Ovary (tissue), 9 donors: ENCODE results near the gene IGF1R. TPM values are rescaled to one million over a fixed set of nuclear protein-coding genes. Genes with fewer than 3 reads are reported as not detected.

Source experiments
- DNase-seq, 5 donors: peaks; one replicate each; pipeline ENCODE4 v3.0.0-alpha.2; 2019 to 2020
- H3K27ac ChIP-seq, 2 donors: fragments of 200-600 bp; one replicate each; pipeline versions ENCODE4 v1.5.1 to v1.8.0; 2019 to 2022
- H3K27me3 ChIP-seq: fragments of 200-600 bp; one replicate; pipeline ENCODE4 v1.8.0; 2022
- H3K36me3 ChIP-seq: fragments of 200-600 bp; sonication (generic); one replicate; pipeline ENCODE4 v1.5.1; 2019
- H3K4me1 ChIP-seq: one replicate; pipeline ENCODE4 v1.8.1; 2013; ENCODE audit warnings: mild to moderate bottlenecking, moderate library complexity; ENCODE audit not compliant: insufficient read depth
- H3K4me3 ChIP-seq: fragments of 200-600 bp; sonication (generic); one replicate; pipeline ENCODE4 v1.5.1; 2017
- H3K9me3 ChIP-seq, 2 donors: fragments of 200-600 bp in 1 of 2; sonication (generic) in 1 of 2; one replicate each; pipeline versions ENCODE4 v1.5.1 to v1.8.1; 2013 to 2019; ENCODE audit warnings: mild to moderate bottlenecking in 1 of 2, moderate library complexity in 1 of 2
- EP300 ChIP-seq: sonication (generic); formaldehyde crosslinking; IDR thresholded peaks from one replicate; pipeline ENCODE4 v1.6.1; 2017; ENCODE audit warnings: antibody characterized with exemption
- POLR2A ChIP-seq: fragments of 450-650 bp; IDR thresholded peaks from one replicate; pipeline ENCODE4 v1.6.1; 2017; ENCODE audit warnings: antibody characterized with exemption, mild to moderate bottlenecking, moderate library complexity
- WGBS, 3 donors: extraction: QIAGEN DNeasy Blood & Tissue Kit in 1 of 3; methylation state at CpG; one replicate each; pipeline versions ENCODE4 v1.1.5 to v1.1.7; 2013 to 2017; 5-methylcytosine and 5-hydroxymethylcytosine counted together
- intact Hi-C, 4 donors: fragments of 100-400 bp; cut with DNase I; formaldehyde crosslinking; loops; one replicate each; pipeline versions ENCODE4 v1.11.0 to v1.15.1; 2022 to 2023
- polyA plus RNA-seq, 2 donors: library from polyadenylated mRNA; stranded (reverse); fragments of 200-250 nt in 1 of 2; fragments of 350-450 nt in 1 of 2; fragmentation: Illumina TruSeq in 1 of 2; extraction: RNeasy Lipid Tissue Mini Kit (QIAGEN cat#74804) in 1 of 2; gene quantifications; one replicate each; pipeline ENCODE4 v1.2.3, GENCODE V29; 2013 to 2014
- total RNA-seq, 7 donors: library from RNA; depleted of rRNA in 2 of 7; stranded (reverse); fragments of >200 nt in 2 of 7; fragmentation: NEBNext Ultra II Directional in 3 of 7; extraction: Animal tissue kit (Norgen Biotek cat#: 25700) in 3 of 7; gene quantifications; one replicate each; pipeline versions ENCODE4 v1.1.0 to v1.2.4, GENCODE V29; 2016 to 2023
- TF ChIP-seq, protein P1 (sequence below), 3 donors: fragments of 450-650 bp in 2 of 3; fragments of 200-600 bp in 1 of 3; IDR thresholded peaks; one replicate each; pipeline versions ENCODE4 v1.5.1 to v1.8.0; 2016 to 2022; ENCODE audit warnings: antibody characterized with exemption in 3 of 3, mild to moderate bottlenecking in 1 of 3
- donor health status: DM: no; HTN: no; CAD: no; lungs with moderate emphysema.
- donor health status: DM: no; HTN: no; CAD: no.
- donor health status: Bipolar disorder and iron deficiency.
- donor health status: DM: yes; HTN: yes; CAD: no.
- donor health status: DM: no; HTN: no; CAD: no.
- donor health status: DM: yes; HTN: yes; CAD: no.

The IGF1R gene
- total and polyA plus RNA-seq, 9 donors = 15.4 to 88.7 (median 68.9) TPM

DNA sequence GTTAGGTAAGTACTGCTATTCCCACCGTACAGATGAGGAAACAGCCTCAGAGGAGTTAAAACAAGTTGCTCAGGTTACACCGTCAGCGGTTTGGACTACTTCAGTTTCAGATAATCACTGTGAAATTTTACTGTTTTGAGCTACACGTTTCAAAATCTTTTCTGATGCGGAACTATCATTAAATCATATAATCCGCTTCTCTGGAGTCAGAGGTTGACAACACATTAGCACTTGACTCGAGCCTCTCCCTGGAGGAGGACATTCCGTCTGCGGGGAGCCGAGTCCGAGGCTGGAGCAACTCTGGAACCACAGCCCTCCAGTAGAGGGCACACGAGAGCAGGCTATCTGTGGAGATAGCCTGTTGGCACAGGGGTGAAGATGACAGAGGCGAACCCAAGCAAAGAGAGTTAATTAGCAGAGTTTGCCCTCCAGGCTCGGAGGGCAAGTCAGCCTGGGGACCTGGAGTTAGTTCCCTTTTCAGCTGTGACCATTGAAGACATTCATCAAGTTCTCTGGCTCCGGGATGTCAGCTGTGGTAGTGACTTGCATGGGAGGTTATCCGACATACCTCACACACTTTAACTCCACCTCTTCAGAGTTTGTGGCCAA lies 131.2 kb downstream of the IGF1R start:
- Histone ChIP-seq H3K9me3 (no peaks in the 10 kb centered on the region), H3K36me3 (no peaks in the 10 kb centered on the region), H3K4me1 (peaks cover 15% of the 10 kb centered on the region), H3K27me3 (no peaks in the 10 kb centered on the region), H3K4me3 (no peak overlapping the region), H3K27ac (no peak overlapping the region)
- DNase-seq = peak; percentile 71 to 85 (median 82)
- TF ChIP-seq, protein P1, sequence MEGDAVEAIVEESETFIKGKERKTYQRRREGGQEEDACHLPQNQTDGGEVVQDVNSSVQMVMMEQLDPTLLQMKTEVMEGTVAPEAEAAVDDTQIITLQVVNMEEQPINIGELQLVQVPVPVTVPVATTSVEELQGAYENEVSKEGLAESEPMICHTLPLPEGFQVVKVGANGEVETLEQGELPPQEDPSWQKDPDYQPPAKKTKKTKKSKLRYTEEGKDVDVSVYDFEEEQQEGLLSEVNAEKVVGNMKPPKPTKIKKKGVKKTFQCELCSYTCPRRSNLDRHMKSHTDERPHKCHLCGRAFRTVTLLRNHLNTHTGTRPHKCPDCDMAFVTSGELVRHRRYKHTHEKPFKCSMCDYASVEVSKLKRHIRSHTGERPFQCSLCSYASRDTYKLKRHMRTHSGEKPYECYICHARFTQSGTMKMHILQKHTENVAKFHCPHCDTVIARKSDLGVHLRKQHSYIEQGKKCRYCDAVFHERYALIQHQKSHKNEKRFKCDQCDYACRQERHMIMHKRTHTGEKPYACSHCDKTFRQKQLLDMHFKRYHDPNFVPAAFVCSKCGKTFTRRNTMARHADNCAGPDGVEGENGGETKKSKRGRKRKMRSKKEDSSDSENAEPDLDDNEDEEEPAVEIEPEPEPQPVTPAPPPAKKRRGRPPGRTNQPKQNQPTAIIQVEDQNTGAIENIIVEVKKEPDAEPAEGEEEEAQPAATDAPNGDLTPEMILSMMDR (IDR thresholded peaks at IDR 0.05) = peak; percentile 53 to 72 (median 59)
- no peak for TF ChIP-seq EP300
- intact Hi-C loops = loop anchor here (5.0 to 10.0 kb wide), 4 partner anchors 65 to 275 kb away; no protein-coding TSS in a partner anchor
- WGBS, 3 donors = 44 to 48% (median 48%) methylated on average over 16 of the region's 16 CpGs

DNA sequence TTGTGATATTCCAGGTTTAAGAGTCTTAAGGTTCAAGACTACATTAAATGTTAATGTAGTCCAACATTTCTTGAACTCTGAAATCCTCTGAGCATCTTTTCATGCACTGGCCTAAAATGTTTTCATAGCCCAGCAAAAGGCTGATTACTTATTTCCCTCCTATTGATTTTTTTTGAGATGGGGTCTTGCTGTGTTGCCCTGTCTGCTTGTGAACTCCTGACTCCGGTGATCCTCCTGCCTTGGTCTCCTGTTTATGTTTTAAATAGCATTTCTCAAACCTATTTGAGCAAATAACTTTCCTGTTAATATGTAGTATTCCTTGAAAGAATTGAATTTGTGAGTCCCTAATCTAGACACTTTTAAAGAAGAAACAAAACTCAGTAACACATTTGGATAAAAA lies 133.5 kb downstream of the IGF1R start:
- intact Hi-C loops = no loop called here
- 95 to 97% (median 95%) methylated on average over 1 of the region's 1 CpG for WGBS, 3 donors
- Histone ChIP-seq H3K27me3 (no peaks in the 10 kb centered on the region), H3K4me1 (peaks cover 13% of the 10 kb centered on the region), H3K27ac (no peak overlapping the region), H3K4me3 (no peak overlapping the region), H3K36me3 (no peaks in the 10 kb centered on the region), H3K9me3 (no peaks in the 10 kb centered on the region)
- TF ChIP-seq, protein P1 (IDR thresholded peaks at IDR 0.05) = no peak
- DNase-seq = no peak

DNA sequence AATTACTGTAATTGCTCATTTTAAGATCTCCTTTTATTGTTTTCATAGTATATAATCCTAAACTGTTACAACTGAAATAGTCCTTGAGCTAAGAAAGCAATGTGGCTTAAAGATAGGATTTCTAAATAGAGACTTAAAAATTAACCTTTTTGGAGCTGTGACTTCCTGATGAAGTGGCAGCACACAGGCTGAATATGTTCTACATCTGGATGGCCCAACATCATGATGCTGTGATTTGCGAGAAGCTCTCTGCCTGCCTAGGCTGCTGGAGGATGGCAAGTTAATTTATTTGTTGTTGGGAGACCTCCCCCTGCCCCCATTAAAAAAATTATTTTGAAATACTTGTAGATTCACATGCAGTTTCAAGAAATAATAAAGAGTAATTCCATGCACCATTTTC lies 134.5 kb downstream of the IGF1R start:
- no peaks in the 10 kb centered on the region for H3K27me3 ChIP-seq
- H3K4me1 ChIP-seq = peaks cover 7% of the 10 kb centered on the region
- no peaks in the 10 kb centered on the region for H3K36me3 ChIP-seq
- DNase-seq = no peak
- 33 to 91% (median 88%) methylated on average over 1 of the region's 1 CpG for WGBS, 3 donors
- no peaks in the 10 kb centered on the region for H3K9me3 ChIP-seq
- no peak overlapping the region for H3K4me3 ChIP-seq
- intact Hi-C loops = no loop called here
- H3K27ac ChIP-seq = no peak overlapping the region
- TF ChIP-seq, protein P1 (IDR thresholded peaks at IDR 0.05) = no peak
- TF ChIP-seq EP300 = no peak
- no peak for TF ChIP-seq POLR2A

DNA sequence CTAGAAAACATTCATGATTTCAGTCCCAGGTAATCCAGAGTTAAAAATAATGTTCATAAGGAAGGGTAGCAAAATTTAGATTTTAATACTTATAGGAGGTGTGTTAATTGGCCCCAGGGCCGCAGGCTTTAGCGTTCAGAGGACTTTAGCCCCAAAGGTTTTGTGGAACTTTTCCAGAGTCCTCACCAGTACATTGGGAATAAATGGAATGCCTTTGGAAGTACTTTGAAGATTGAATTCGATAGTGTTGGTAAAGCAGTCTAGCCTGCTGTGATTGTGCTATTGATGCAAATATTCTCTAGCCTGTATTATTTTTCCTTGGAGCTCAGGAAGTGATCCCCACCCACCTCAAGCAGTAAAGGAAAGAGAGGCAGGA lies 137.1 kb downstream of the IGF1R start:
- 92 to 96% (median 95%) methylated on average over 3 of the region's 3 CpGs for WGBS, 3 donors
- TF ChIP-seq POLR2A = no peak
- TF ChIP-seq, protein P1 (IDR thresholded peaks at IDR 0.05) = no peak
- TF ChIP-seq EP300 = no peak
- H3K27me3 ChIP-seq = no peaks in the 10 kb centered on the region
- no peaks in the 10 kb centered on the region for H3K36me3 ChIP-seq
- intact Hi-C loops = no loop called here
- H3K4me3 ChIP-seq = no peak overlapping the region
- no peak overlapping the region for H3K27ac ChIP-seq
- DNase-seq = no peak
- no peaks in the 10 kb centered on the region for H3K9me3 ChIP-seq
- peaks cover 9% of the 10 kb centered on the region for H3K4me1 ChIP-seq
